Astrocyte (in vitro differentiated cells and primary cell): ENCODE results near the gene RAPGEF6. TPM values are rescaled to one million over a fixed set of nuclear protein-coding genes. Genes with fewer than 3 reads are reported as not detected.
"Not testable (repeated sequence)": the region's sequence is repeated elsewhere in the genome, so short reads cannot be mapped to it uniquely, and the experiment has no call there.

Experiments
- DNase-seq: peaks from one replicate; pipeline ENCODE4 v3.0.0-alpha.2; 2010; ENCODE audit warnings: low read depth
- FAIRE-seq: peaks from 2 replicates; lab custom pipeline; 2011; peaks lifted over from hg19 to GRCh38; lab: Jason Lieb, UNC
- H2AFZ ChIP-seq: 2 replicates; pipeline ENCODE4 v1.6.0; 2012; ENCODE audit warnings: low read depth, low read length, inconsistent platforms
- H3K27ac ChIP-seq: 2 replicates; pipeline ENCODE4 v1.5.1; 2011; ENCODE audit warnings: low read depth, low read length, inconsistent platforms
- H3K27me3 ChIP-seq: 2 replicates; pipeline ENCODE4 v1.6.0; 2011; ENCODE audit warnings: low read length, inconsistent platforms; ENCODE audit not compliant: insufficient read depth
- H3K36me3 ChIP-seq: 2 replicates; pipeline ENCODE4 v1.5.1; 2011; ENCODE audit warnings: low read length, inconsistent platforms; ENCODE audit not compliant: insufficient read depth
- H3K4me1 ChIP-seq: 2 replicates; pipeline ENCODE4 v1.5.1; 2011; ENCODE audit warnings: low read length, inconsistent platforms; ENCODE audit not compliant: insufficient read depth
- H3K4me2 ChIP-seq: 2 replicates; pipeline ENCODE4 v1.6.0; 2012; ENCODE audit warnings: low read length, inconsistent platforms
- H3K4me3 ChIP-seq: 2 replicates; pipeline ENCODE4 v1.5.1; 2011; ENCODE audit warnings: low read depth, mild to moderate bottlenecking, low read length, inconsistent platforms; ENCODE audit not compliant: insufficient read depth
- H3K79me2 ChIP-seq: 2 replicates; pipeline ENCODE4 v1.6.0; 2012; ENCODE audit warnings: mild to moderate bottlenecking, low read length, inconsistent platforms; ENCODE audit not compliant: insufficient read depth
- H3K9ac ChIP-seq: 2 replicates; pipeline ENCODE4 v1.6.0; 2012; ENCODE audit warnings: mild to moderate bottlenecking, low read length, inconsistent platforms
- H3K9me3 ChIP-seq: 2 replicates; pipeline ENCODE4 v1.5.1; 2012; ENCODE audit warnings: low read depth, mild to moderate bottlenecking, low read length, inconsistent platforms; ENCODE audit not compliant: insufficient read depth
- H4K20me1 ChIP-seq: 2 replicates; pipeline ENCODE4 v1.6.0; 2012; ENCODE audit warnings: low read length, inconsistent platforms; ENCODE audit not compliant: insufficient read depth
- H3K27ac Mint-ChIP-seq: one replicate; pipeline ENCODE4 v1.8.0; 2021; ENCODE audit warnings: mild to moderate bottlenecking, mixed read lengths; ENCODE audit not compliant: unreplicated experiment
- H3K27me3 Mint-ChIP-seq: one replicate; pipeline ENCODE4 v1.8.0; 2021; ENCODE audit warnings: low read depth, mixed read lengths; ENCODE audit not compliant: unreplicated experiment
- H3K36me3 Mint-ChIP-seq: one replicate; pipeline ENCODE4 v1.8.0; 2021; ENCODE audit warnings: low read depth, mixed read lengths; ENCODE audit not compliant: unreplicated experiment
- H3K4me1 Mint-ChIP-seq: one replicate; pipeline ENCODE4 v1.8.0; 2021; ENCODE audit warnings: low read depth, mixed read lengths; ENCODE audit not compliant: unreplicated experiment
- H3K4me3 Mint-ChIP-seq: one replicate; pipeline ENCODE4 v1.8.0; 2021; ENCODE audit warnings: mild to moderate bottlenecking, moderate library complexity, mixed read lengths; ENCODE audit not compliant: unreplicated experiment
- H3K9me3 Mint-ChIP-seq: one replicate; pipeline ENCODE4 v1.8.0; 2021; ENCODE audit warnings: mild to moderate bottlenecking, mixed read lengths; ENCODE audit not compliant: unreplicated experiment
- EZH2 ChIP-seq: IDR thresholded peaks from 2 replicates; pipeline ENCODE4 v1.6.1; 2012; ENCODE audit warnings: mild to moderate bottlenecking, low read length, inconsistent platforms; ENCODE audit not compliant: insufficient read depth
- total RNA-seq: library from RNA; stranded (reverse); gene quantifications from 2 replicates; pipeline ENCODE4 v1.2.1, GENCODE V29; 2021
- TF ChIP-seq, protein P1 (sequence below): IDR thresholded peaks from 2 replicates; pipeline ENCODE4 v1.5.1; 2011; ENCODE audit warnings: low read depth, mild to moderate bottlenecking, inconsistent platforms, low read length, moderate library complexity; ENCODE audit not compliant: insufficient read depth

The RAPGEF6 gene
- total RNA-seq, 1 donor from 2014 or later = 14.9 TPM

DNA sequence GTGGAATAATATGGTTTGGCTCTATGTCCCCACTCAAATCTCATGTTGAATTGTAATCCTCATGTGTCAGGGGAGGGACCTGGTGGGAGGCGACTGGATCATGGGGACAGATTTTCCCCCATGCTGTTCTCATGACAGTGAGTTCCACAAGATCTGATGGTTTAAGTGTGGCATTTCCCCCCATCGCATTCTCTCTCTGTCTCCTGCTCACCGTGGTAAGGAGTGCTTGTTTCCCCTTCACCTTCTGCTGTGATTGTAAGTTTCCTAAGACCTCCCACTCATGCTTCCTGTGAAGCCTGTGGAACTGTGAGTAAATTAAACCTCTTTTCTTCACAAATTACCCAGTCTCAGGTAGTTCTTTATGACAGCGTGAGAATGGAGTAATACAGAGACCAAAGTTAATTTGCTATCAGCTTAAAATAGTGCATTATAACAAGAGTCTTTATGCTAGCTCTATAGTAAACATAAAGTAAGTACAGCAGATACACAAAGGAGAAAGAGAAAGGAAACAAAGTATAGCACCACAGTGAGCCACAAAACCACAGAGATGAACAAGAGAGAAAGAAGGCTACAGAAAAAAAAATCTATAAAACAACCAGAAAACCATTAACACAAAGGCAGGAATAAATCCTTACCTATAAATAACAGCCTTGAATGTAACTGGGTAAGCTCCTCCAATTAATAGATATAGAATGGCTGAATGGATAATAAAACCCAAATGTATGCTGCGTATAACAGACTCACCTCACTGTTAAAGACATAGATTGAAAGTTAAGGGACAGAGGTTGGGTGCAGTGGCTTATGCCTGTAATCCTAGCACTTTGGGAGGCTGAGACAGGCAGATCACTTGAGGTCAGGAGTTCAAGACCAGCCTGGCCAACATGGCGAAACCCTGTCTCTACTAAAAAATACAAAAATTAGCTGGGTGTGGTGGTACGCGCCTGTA lies 39.7 kb downstream of the RAPGEF6 start:
- Mint-ChIP-seq H3K27me3 (no peaks in the 10 kb centered on the region), H3K9me3 (no peaks in the 10 kb centered on the region)
- H3K79me2 ChIP-seq = peaks cover 12% of the 10 kb centered on the region

DNA sequence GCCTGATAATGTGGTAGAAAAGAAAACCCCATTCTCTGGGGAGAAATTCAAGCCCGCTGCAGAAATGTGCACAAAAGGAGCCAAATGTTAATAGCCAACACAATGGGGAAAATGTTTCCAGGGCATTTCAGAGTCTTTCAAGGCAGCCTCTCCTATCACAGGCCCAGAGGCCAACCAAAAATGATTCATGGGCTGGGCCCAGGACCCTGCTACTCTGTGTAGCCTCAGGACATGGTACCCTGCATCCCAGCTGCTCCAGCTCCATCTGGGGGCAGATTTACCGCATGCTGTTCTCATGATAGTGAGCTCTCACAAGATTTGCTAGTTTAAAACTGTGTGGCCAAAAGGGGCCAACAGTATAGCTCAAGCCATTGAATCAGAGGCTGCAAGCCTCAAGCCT lies 41.1 kb downstream of the RAPGEF6 start:
- Histone ChIP-seq H3K4me1 (no peaks in the 10 kb centered on the region), H2AFZ (no peak overlapping the region), H3K27me3 (no peaks in the 10 kb centered on the region), H3K36me3 (no peaks in the 10 kb centered on the region), H3K9ac (no peak overlapping the region), H3K27ac (no peak overlapping the region), H4K20me1 (peaks cover 5% of the 10 kb centered on the region), H3K79me2 (peaks cover 12% of the 10 kb centered on the region), H3K4me2 (no peak overlapping the region), H3K9me3 (no peaks in the 10 kb centered on the region), H3K4me3 (no peak overlapping the region)
- Mint-ChIP-seq H3K4me1 (peaks cover 20% of the 10 kb centered on the region), H3K27me3 (no peaks in the 10 kb centered on the region), H3K4me3 (no peak overlapping the region), H3K27ac (no peak overlapping the region), H3K9me3 (no peaks in the 10 kb centered on the region), H3K36me3 (peaks cover 10% of the 10 kb centered on the region)
- FAIRE-seq (no peak), DNase-seq (no peak)
- TF ChIP-seq EZH2 = no peak
- TF ChIP-seq, protein P1, sequence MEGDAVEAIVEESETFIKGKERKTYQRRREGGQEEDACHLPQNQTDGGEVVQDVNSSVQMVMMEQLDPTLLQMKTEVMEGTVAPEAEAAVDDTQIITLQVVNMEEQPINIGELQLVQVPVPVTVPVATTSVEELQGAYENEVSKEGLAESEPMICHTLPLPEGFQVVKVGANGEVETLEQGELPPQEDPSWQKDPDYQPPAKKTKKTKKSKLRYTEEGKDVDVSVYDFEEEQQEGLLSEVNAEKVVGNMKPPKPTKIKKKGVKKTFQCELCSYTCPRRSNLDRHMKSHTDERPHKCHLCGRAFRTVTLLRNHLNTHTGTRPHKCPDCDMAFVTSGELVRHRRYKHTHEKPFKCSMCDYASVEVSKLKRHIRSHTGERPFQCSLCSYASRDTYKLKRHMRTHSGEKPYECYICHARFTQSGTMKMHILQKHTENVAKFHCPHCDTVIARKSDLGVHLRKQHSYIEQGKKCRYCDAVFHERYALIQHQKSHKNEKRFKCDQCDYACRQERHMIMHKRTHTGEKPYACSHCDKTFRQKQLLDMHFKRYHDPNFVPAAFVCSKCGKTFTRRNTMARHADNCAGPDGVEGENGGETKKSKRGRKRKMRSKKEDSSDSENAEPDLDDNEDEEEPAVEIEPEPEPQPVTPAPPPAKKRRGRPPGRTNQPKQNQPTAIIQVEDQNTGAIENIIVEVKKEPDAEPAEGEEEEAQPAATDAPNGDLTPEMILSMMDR = no peak

More for the DNA sequence above, 39.7 kb downstream of the RAPGEF6 start:
- TF ChIP-seq EZH2 = no peak
- TF ChIP-seq, protein P1 = no peak
- H3K27ac ChIP-seq = no peak overlapping the region
- no peaks in the 10 kb centered on the region for H3K4me1 ChIP-seq
- Mint-ChIP-seq H3K36me3 (peaks cover 10% of the 10 kb centered on the region), H3K4me3 (peak overlapping the region; percentile 24), H3K4me1 (peaks cover 20% of the 10 kb centered on the region), H3K27ac (peak overlapping the region; percentile 41)
- no peaks in the 10 kb centered on the region for H3K36me3 ChIP-seq
- H3K9ac ChIP-seq = no peak overlapping the region
- no peak overlapping the region for H3K4me2 ChIP-seq
- DNase-seq (no peak), FAIRE-seq (no peak)
- no peaks in the 10 kb centered on the region for H3K27me3 ChIP-seq
- no peak overlapping the region for H3K4me3 ChIP-seq
- H3K9me3 ChIP-seq = no peaks in the 10 kb centered on the region
- H4K20me1 ChIP-seq = no peaks in the 10 kb centered on the region
- no peak overlapping the region for H2AFZ ChIP-seq

DNA sequence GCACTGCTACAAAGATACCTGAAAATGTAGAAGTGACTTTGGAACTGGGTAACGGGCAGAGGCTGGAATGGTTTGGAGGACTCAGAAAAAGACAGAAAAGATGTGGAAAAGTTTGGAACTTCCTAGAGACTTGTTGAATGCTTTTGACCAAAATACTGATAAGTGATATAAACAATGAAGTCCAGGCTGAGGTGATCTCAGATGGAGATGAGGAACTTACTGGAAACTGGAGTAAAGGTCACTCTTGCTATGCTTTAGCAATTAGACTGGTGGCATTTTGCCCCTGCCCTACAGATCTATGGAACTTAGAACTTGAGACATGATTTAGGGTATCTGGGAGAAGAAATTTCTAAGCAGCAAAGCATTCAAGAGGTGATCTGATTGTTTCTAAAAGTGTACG lies 41.6 kb downstream of the RAPGEF6 start:
- DNase-seq, H3K9me3 ChIP-seq, H3K27me3 ChIP-seq, H3K4me1 ChIP-seq, H2AFZ ChIP-seq, H3K4me2 ChIP-seq, H3K36me3 ChIP-seq, H3K9ac ChIP-seq, H4K20me1 ChIP-seq, H3K4me3 ChIP-seq, H3K27me3 Mint-ChIP-seq, FAIRE-seq, H3K27ac ChIP-seq, H3K9me3 Mint-ChIP-seq, H3K4me3 Mint-ChIP-seq, H3K36me3 Mint-ChIP-seq: not testable (repeated sequence)
- peaks cover 20% of the 10 kb centered on the region for H3K4me1 Mint-ChIP-seq
- peak overlapping the region; percentile 8 for H3K27ac Mint-ChIP-seq
- peaks cover 12% of the 10 kb centered on the region for H3K79me2 ChIP-seq
